ENCODE data around the gene UMOD.

- no peak for TF ChIP-seq EZH2phosphoT487 (IDR thresholded peaks at IDR 0.05; ENCODE audit: low read depth, severe bottlenecking, unreplicated experiment)
- no peak for TF ChIP-seq CTCF (IDR thresholded peaks at IDR 0.05; ENCODE audit: poor library complexity)
Measured at GRCh38 chr16:20396846-20397467, 44.4 kb upstream of the UMOD start.

Measured in hepatocyte (in vitro differentiated cells).